ENCODE results near the gene PSMA1. TPM values are rescaled to one million over a fixed set of nuclear protein-coding genes. Genes with fewer than 3 reads are reported as not detected.

The PSMA1 gene
- total RNA-seq, 1 experiment from 2014 or later: 198 TPM

DNA sequence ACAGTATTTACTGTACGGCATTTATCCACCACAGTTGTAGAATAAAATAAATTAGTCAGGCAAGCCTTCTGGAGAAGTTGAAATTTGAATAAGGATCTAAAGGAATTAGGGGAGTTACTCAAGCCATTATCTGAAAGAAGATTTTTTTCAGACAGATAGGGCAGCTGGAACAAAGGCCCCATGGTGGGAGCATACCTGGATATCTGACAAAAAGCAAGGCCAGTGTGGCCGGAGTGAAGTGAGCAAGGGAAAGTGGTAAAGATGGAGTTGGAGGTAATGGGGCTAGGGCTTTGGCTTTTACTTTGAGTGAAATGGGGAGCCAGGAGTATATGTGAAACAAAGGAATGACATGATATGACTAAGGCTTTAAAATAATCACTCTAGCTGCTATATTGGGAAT, 45.7 kb upstream of the PSMA1 start:
- Histone ChIP-seq H3K4me1 (ENCODE audit: control insufficient read depth, insufficient read depth, low read length) (no peaks in the 10 kb centered on the region), H3K4me3 (ENCODE audit: low read depth in 2 of 2, low read length in 2 of 2) (no peak overlapping the region), H3K27ac (ENCODE audit: low read length) (no peak overlapping the region), H3K27me3 (ENCODE audit: control insufficient read depth, insufficient read depth, low read length) (no peaks in the 10 kb centered on the region), H3K36me3 (ENCODE audit: control insufficient read depth, insufficient read depth, low read length) (no peaks in the 10 kb centered on the region), H3K9me3 (ENCODE audit: control insufficient read depth, insufficient read depth, low read depth, low read length) (no peaks in the 10 kb centered on the region)
- in situ Hi-C loops (cut with HindIII; ENCODE audit: low pct_unique_long_range_greater_than_20kb, low sequenced_read_pairs): no loop called here
- no peak for DNase-seq (ENCODE audit: low read depth, low spot score)
- TF ChIP-seq TCF7L2 (IDR thresholded peaks at IDR 0.05; ENCODE audit: low read depth, low read length): no peak
- TF ChIP-seq, protein P1, sequence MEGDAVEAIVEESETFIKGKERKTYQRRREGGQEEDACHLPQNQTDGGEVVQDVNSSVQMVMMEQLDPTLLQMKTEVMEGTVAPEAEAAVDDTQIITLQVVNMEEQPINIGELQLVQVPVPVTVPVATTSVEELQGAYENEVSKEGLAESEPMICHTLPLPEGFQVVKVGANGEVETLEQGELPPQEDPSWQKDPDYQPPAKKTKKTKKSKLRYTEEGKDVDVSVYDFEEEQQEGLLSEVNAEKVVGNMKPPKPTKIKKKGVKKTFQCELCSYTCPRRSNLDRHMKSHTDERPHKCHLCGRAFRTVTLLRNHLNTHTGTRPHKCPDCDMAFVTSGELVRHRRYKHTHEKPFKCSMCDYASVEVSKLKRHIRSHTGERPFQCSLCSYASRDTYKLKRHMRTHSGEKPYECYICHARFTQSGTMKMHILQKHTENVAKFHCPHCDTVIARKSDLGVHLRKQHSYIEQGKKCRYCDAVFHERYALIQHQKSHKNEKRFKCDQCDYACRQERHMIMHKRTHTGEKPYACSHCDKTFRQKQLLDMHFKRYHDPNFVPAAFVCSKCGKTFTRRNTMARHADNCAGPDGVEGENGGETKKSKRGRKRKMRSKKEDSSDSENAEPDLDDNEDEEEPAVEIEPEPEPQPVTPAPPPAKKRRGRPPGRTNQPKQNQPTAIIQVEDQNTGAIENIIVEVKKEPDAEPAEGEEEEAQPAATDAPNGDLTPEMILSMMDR (IDR thresholded peaks at IDR 0.05): no peak
- no peak for TF ChIP-seq SIN3A (IDR thresholded peaks at IDR 0.05; ENCODE audit: borderline replicate concordance, insufficient read depth, low read depth, low read length)
- no peak for TF ChIP-seq POLR2AphosphoS5 (IDR thresholded peaks at IDR 0.05; ENCODE audit: low read depth, low read length)
- no peak for TF ChIP-seq REST (IDR thresholded peaks at IDR 0.05; ENCODE audit: insufficient read depth in 1 of 2, low read depth in 2 of 2, low read length in 1 of 2)
- ATAC-seq: no peak
- intact Hi-C loops (cut with micrococcal nuclease; ENCODE audit: unreplicated experiment): no loop called here
- ChIA-PET POLR2A (no interaction called here), CTCF (no interaction called here)
- BruUV-seq (replicated peaks): no TSS peak

DNA sequence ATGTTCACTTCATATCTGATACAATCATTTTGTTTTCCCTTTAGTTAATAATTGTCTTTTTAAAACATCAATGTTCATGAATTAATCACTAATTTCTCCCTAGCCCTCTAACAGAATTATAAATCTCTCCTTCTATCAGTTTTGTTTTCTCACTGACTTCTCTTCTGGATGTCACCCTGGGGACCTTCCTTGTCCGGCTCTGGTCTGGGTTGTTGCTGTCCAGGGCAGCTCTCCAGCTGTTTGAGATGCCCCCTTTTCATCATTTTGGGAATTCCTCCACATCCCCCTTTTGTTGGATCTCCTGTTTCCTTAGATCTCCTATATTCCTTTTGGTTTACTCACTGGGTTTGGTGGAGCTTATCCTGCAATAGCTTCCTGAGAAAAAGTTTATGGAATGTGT, 35.6 kb upstream of the PSMA1 start:
- no peak for ATAC-seq
- Histone ChIP-seq H3K4me1 (ENCODE audit: control insufficient read depth, insufficient read depth, low read length) (no peaks in the 10 kb centered on the region), H3K36me3 (ENCODE audit: control insufficient read depth, insufficient read depth, low read length) (no peaks in the 10 kb centered on the region), H3K4me3 (ENCODE audit: low read depth in 2 of 2, low read length in 2 of 2) (no peak overlapping the region), H3K9me3 (ENCODE audit: control insufficient read depth, insufficient read depth, low read depth, low read length) (no peaks in the 10 kb centered on the region), H3K27me3 (ENCODE audit: control insufficient read depth, insufficient read depth, low read length) (no peaks in the 10 kb centered on the region), H3K27ac (ENCODE audit: low read length) (no peak overlapping the region)
- intact Hi-C loops (cut with micrococcal nuclease; ENCODE audit: unreplicated experiment) (no loop called here), in situ Hi-C loops (cut with HindIII; ENCODE audit: low pct_unique_long_range_greater_than_20kb, low sequenced_read_pairs) (no loop called here)
- no TSS peak for BruUV-seq (replicated peaks)
- no peak for DNase-seq (ENCODE audit: low read depth, low spot score)
- no peak for TF ChIP-seq POLR2AphosphoS5 (IDR thresholded peaks at IDR 0.05; ENCODE audit: low read depth, low read length)
- TF ChIP-seq SIN3A (IDR thresholded peaks at IDR 0.05; ENCODE audit: borderline replicate concordance, insufficient read depth, low read depth, low read length): no peak
- TF ChIP-seq REST (IDR thresholded peaks at IDR 0.05; ENCODE audit: insufficient read depth in 1 of 2, low read depth in 2 of 2, low read length in 1 of 2): no peak
- no peak for TF ChIP-seq TCF7L2 (IDR thresholded peaks at IDR 0.05; ENCODE audit: low read depth, low read length)
- TF ChIP-seq, protein P1 (IDR thresholded peaks at IDR 0.05): no peak
- ChIA-PET POLR2A (interaction anchor here (0.5 kb wide), 1 partner anchor 10 kb away, joined by 5 read pairs; no protein-coding TSS in a partner anchor), CTCF (no interaction called here)
